SU-DHL-6 (cell line): ENCODE data around the gene VTI1A.

Source experiments
- CTCF ChIP-seq: fragments of 200-600 bp; sonication (generic); IDR thresholded peaks from one replicate; pipeline ENCODE4 v1.5.1; 2017; ENCODE audit warnings: antibody characterized with exemption, mild to moderate bottlenecking, low read length, moderate library complexity; ENCODE audit not compliant: insufficient read depth, poor library complexity, severe bottlenecking
- EZH2phosphoT487 ChIP-seq: fragments of 200-600 bp; sonication (generic), shearing (Covaris generic); conservative IDR thresholded peaks from 2 replicates; pipeline ENCODE4 v1.6.1; 2018; ENCODE audit warnings: mild to moderate bottlenecking, antibody characterized with exemption, low read length, moderate library complexity, mixed read lengths

DNA sequence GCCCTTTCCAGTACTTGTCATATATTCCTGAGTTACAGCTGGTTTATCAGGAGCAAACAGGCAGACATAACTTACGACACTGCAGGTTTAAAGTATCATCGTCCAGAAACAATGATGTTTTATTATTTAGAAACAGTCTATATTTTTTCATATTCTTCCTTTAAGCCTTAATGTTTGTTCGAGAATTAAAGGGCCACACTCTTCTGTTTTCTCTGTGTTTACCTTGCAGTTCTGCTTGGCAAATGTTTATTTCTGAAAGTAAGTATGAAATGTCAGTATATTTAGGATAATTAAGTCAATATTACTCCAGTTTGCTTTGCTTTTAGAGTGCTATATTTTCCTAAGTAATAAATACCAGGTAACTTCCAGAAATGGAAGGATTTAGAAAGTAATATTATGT lies 115.1 kb downstream of the VTI1A start:
- TF ChIP-seq CTCF: no peak
- no peak for TF ChIP-seq EZH2phosphoT487
